A549 (cell line): ENCODE data around the gene PLA2G2E. TPM values are rescaled to one million over a fixed set of nuclear protein-coding genes. Genes with fewer than 3 reads are reported as not detected.

ENCODE experiments used
- ATAC-seq, 2 experiments: fragments of 200-7000 bp in 1 of 2; fragments of >200 bp in 1 of 2; cut with Nextera tagmentation in 1 of 2; cut with Tn5 transposase in 1 of 2; 3 replicates each; pipeline versions ENCODE4 v1.8.0 to v1.9.1; 2018 to 2020; ENCODE audit warnings: mild to moderate bottlenecking in 1 of 2, moderate library complexity in 1 of 2
- CTCF ChIA-PET: fragments of 300-600 bp; sonication (Branson Sonifier 250); formaldehyde crosslinking; extraction: SDS; loops from one replicate; lab custom pipeline; 2021; ENCODE audit warnings: antibody characterized with exemption, inconsistent platforms; lab: Yijun Ruan, JAX
- POLR2A ChIA-PET: fragments of 350-600 bp; formaldehyde crosslinking; extraction: SDS; loops from one replicate; lab custom pipeline; 2021; ENCODE audit warnings: antibody characterized with exemption, inconsistent platforms; lab: Yijun Ruan, JAX
- DNase-seq, 2 experiments: peaks; one replicate each; pipeline versions ENCODE4 v3.0.0 to v3.0.0-alpha.2; 2011 to 2016; ENCODE audit warnings: low read depth in 1 of 2, low spot score in 1 of 2
- FAIRE-seq: peaks from 2 replicates; lab custom pipeline; 2011; peaks lifted over from hg19 to GRCh38; lab: Jason Lieb, UNC
- H3K27ac ChIP-seq, 2 experiments: fragments of >200 bp; sonication (Bioruptor Twin); formaldehyde crosslinking; 3 replicates each; pipeline ENCODE4 v1.5.1; 2016 to 2017
- H3K4me1 ChIP-seq: fragments of >200 bp; sonication (Bioruptor Twin); formaldehyde crosslinking; 3 replicates; pipeline ENCODE4 v1.6.1; 2016
- H3K4me2 ChIP-seq: fragments of >200 bp; sonication (Bioruptor Twin); formaldehyde crosslinking; 3 replicates; pipeline ENCODE4 v1.6.1; 2016
- H3K4me3 ChIP-seq: fragments of >200 bp; sonication (Bioruptor Twin); formaldehyde crosslinking; 3 replicates; pipeline ENCODE4 v1.5.1; 2016
- H3K9me3 ChIP-seq: fragments of >200 bp; sonication (Bioruptor Twin); formaldehyde crosslinking; 3 replicates; pipeline ENCODE4 v1.6.1; 2016
- EHF ChIP-seq: fragments of 250-450 bp; sonication (Bioruptor Pico); IDR thresholded peaks from 2 replicates; pipeline ENCODE4 v1.5.0; 2020; ENCODE audit warnings: mild to moderate bottlenecking
- ELK1 ChIP-seq: fragments of 150-350 bp; IDR thresholded peaks from 2 replicates; pipeline ENCODE4 v1.6.1; 2014; ENCODE audit warnings: low read depth, mild to moderate bottlenecking, low read length
- EP300 ChIP-seq, 2 experiments: fragments of >200 bp; sonication (Bioruptor Twin); formaldehyde crosslinking; IDR thresholded peaks; 2 replicates in 1 of 2; 3 replicates in 1 of 2; pipeline ENCODE4 v1.6.1; 2016 to 2017
- ESRRA ChIP-seq: fragments of 150-350 bp; IDR thresholded peaks from 2 replicates; pipeline ENCODE4 v1.6.1; 2014; ENCODE audit warnings: mild to moderate bottlenecking, low read length, borderline replicate concordance
- GATA3 ChIP-seq: IDR thresholded peaks from 2 replicates; pipeline ENCODE4 v1.6.1; 2012; ENCODE audit warnings: borderline replicate concordance
- HDAC2 ChIP-seq: fragments of 200-600 bp; sonication (generic); IDR thresholded peaks from 2 replicates; pipeline ENCODE4 v1.6.1; 2016
- KDM1A ChIP-seq: fragments of 200-600 bp; sonication (generic); IDR thresholded peaks from 2 replicates; pipeline ENCODE4 v1.6.1; 2016; ENCODE audit warnings: low read depth, mild to moderate bottlenecking
- MYC ChIP-seq: IDR thresholded peaks from 2 replicates; pipeline ENCODE4 v1.6.1; 2012; ENCODE audit warnings: mild to moderate bottlenecking, inconsistent platforms, low read length, improper control_type of control experiment, borderline replicate concordance
- NR3C1 ChIP-seq: fragments of >200 bp; sonication (Bioruptor Twin); formaldehyde crosslinking; IDR thresholded peaks from 3 replicates; pipeline ENCODE4 v1.6.1; 2017
- POLR2AphosphoS2 ChIP-seq: conservative IDR thresholded peaks from 2 replicates; pipeline ENCODE4 v1.6.1; 2012; ENCODE audit warnings: low read length, improper control_type of control experiment, inconsistent platforms
- RAD21 ChIP-seq, 2 experiments: fragments of >200 bp in 1 of 2; sonication (Bioruptor Twin) in 1 of 2; formaldehyde crosslinking in 1 of 2; IDR thresholded peaks in 1 of 2; conservative IDR thresholded peaks in 1 of 2; 2 replicates in 1 of 2; 3 replicates in 1 of 2; pipeline ENCODE4 v1.6.1; 2012 to 2018; ENCODE audit warnings: inconsistent platforms in 1 of 2
- SMC3 ChIP-seq: fragments of >200 bp; sonication (Bioruptor Twin); formaldehyde crosslinking; IDR thresholded peaks from 3 replicates; pipeline ENCODE4 v1.6.1; 2018; ENCODE audit warnings: inconsistent platforms
- ZNF302 ChIP-seq: fragments of 250-450 bp; sonication (Bioruptor Pico); IDR thresholded peaks from 2 replicates; pipeline ENCODE4 v1.9.0; 2021; ENCODE audit warnings: inconsistent platforms, mild to moderate bottlenecking, moderate library complexity
- WGBS: methylation state at CpG from one replicate; pipeline ENCODE4 v1.1.6; 2017; ENCODE audit errors: missing lambda C conversion rate; 5-methylcytosine and 5-hydroxymethylcytosine counted together
- polyA plus RNA-seq, 4 experiments: library from polyadenylated mRNA; depleted of rRNA in 3 of 4; stranded (reverse); fragments of >200 nt; fragmentation: RNase III in 1 of 4; extraction: RNeasy Plus Mini Kit Qiagen cat#74134 plus additional on column Dnase treatment in 1 of 4; gene quantifications; 2 replicates in 3 of 4; 3 replicates in 1 of 4; pipeline ENCODE4 v1.2.3, GENCODE V29; 2011 to 2017
- TF ChIP-seq, protein P1 (sequence below): IDR thresholded peaks from 2 replicates; pipeline ENCODE4 v1.6.1; 2012
- TF ChIP-seq, protein P2 (sequence below): fragments of >200 bp; sonication (Bioruptor Twin); formaldehyde crosslinking; IDR thresholded peaks from 3 replicates; pipeline ENCODE4 v1.5.1; 2016

The PLA2G2E gene
- polyA plus RNA-seq, 2 of the 4 experiments (the other 2 are of a cell fraction), result not detected

DNA sequence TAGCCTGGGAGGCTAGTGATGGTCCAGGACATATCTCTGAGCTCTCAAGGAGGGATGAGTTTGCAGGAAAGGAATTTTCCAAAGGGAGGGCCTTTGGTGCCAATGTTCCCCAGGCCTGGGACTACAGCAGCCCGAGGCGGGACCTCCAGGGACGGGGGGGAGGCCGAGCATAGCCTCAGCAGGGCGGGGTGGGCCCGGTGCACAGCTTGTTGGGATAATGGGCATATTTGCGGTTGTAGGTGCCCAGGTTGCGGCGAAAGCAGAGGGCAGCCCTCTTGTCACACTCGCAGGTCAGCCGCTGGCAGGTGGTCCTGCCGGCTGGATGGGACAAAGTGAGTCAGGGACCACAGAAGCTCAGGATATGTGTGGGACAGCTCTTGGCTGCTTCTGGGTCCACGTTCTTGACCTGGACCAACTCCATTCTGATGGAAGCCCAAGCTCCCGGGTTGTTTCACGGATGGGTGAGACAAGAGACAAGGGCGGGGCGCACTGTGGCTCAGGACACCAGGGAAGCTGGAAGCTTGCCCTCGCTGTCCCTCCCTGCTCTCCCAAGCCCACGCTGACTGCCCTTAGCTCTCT lies 3.2 kb downstream of the PLA2G2E start:
- DNase-seq, result no peak
- CTCF ChIA-PET, result interaction anchor here (1.1 to 9.8 kb wide), 8 partner anchors 39 to 313 kb away, joined by 3 to 125 read pairs (median 4); partner anchors contain the start of gene OTUD3
- H3K4me1 ChIP-seq, result no peaks in the 10 kb centered on the region
- TF ChIP-seq EP300 (IDR thresholded peaks at IDR 0.05), result no peak
- TF ChIP-seq, all 56 proteins: peak for 0
- FAIRE-seq (no peak), ATAC-seq (no peak)
- Histone ChIP-seq H3K4me2 (no peak overlapping the region), H3K9me3 (no peaks in the 10 kb centered on the region), H3K27ac (no peak overlapping the region), H3K4me3 (no peak overlapping the region)
- POLR2A ChIA-PET, result no interaction called here
- 78% methylated on average over 16 of the region's 19 CpGs for WGBS

DNA sequence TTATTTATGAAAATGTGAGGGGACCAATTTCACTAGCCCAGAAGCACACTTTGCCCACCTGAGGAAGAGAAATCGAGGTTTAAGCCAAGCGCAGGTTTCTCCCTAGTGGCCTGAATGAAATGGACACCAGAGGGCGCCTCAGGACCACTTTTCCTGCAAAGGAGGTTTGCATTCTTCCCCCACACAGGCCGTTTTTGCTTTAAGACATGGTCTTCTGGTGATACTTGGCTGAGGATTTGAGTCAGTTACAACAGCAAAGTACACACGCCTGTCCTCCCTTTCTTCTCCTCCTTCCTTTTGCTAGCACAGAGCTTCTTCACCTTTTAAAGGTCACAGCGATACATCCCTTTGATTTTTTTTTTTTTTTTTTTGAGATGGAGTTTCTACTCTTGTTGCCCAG lies 5.4 kb downstream of the PLA2G2E start:
- no peak overlapping the region for H3K4me3 ChIP-seq
- ChIA-PET CTCF (interaction anchor here (0.6 to 9.8 kb wide), 37 partner anchors 9 to 582 kb away, joined by 3 to 125 read pairs (median 4); no protein-coding TSS in a partner anchor), POLR2A (no interaction called here)
- TF ChIP-seq, protein P1, sequence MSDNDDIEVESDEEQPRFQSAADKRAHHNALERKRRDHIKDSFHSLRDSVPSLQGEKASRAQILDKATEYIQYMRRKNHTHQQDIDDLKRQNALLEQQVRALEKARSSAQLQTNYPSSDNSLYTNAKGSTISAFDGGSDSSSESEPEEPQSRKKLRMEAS, result no peak
- TF ChIP-seq RAD21 (conservative IDR thresholded peaks at IDR 0.05 in 1 of 2, IDR thresholded peaks at IDR 0.05 in 1 of 2) (peak; percentile 88 to 89), SMC3 (peak; percentile 85)
- TF ChIP-seq, protein P2, sequence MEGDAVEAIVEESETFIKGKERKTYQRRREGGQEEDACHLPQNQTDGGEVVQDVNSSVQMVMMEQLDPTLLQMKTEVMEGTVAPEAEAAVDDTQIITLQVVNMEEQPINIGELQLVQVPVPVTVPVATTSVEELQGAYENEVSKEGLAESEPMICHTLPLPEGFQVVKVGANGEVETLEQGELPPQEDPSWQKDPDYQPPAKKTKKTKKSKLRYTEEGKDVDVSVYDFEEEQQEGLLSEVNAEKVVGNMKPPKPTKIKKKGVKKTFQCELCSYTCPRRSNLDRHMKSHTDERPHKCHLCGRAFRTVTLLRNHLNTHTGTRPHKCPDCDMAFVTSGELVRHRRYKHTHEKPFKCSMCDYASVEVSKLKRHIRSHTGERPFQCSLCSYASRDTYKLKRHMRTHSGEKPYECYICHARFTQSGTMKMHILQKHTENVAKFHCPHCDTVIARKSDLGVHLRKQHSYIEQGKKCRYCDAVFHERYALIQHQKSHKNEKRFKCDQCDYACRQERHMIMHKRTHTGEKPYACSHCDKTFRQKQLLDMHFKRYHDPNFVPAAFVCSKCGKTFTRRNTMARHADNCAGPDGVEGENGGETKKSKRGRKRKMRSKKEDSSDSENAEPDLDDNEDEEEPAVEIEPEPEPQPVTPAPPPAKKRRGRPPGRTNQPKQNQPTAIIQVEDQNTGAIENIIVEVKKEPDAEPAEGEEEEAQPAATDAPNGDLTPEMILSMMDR, result peak; percentile 75
- DNase-seq (peak; percentile 61 to 64), FAIRE-seq (no peak), ATAC-seq (peak; percentile 79 to 86; a peak in 5 of 6 replicates)
- 20% methylated on average over 6 of the region's 6 CpGs for WGBS
- H3K9me3 ChIP-seq, result no peaks in the 10 kb centered on the region
- no peaks in the 10 kb centered on the region for H3K4me1 ChIP-seq
- H3K27ac ChIP-seq, result no peak overlapping the region
- no peak overlapping the region for H3K4me2 ChIP-seq

GRCh38 chr1:19910650-19911049 lies 12.8 kb downstream of the PLA2G2E start:
- H3K27ac ChIP-seq, result no peak overlapping the region
- H3K4me1 ChIP-seq, result no peaks in the 10 kb centered on the region
- no peak for DNase-seq
- FAIRE-seq, result no peak
- no peak for TF ChIP-seq EHF (CRISPR knock-in tag)
- TF ChIP-seq ELK1, result no peak
- TF ChIP-seq HDAC2, result no peak
- TF ChIP-seq MYC, result no peak
- TF ChIP-seq KDM1A, result no peak
- TF ChIP-seq, protein P1, result no peak
- no peak for TF ChIP-seq EP300 (IDR thresholded peaks at IDR 0.05)
- no peaks in the 10 kb centered on the region for H3K9me3 ChIP-seq
- ChIA-PET POLR2A (no interaction called here), CTCF (interaction anchor here (0.9 to 1.6 kb wide), 3 partner anchors 58 to 285 kb away, joined by 3 to 6 read pairs (median 3); no protein-coding TSS in a partner anchor)
- no peak for ATAC-seq
- 86% methylated on average over 2 of the region's 3 CpGs for WGBS
- H3K4me2 ChIP-seq, result no peak overlapping the region
- H3K4me3 ChIP-seq, result no peak overlapping the region

DNA sequence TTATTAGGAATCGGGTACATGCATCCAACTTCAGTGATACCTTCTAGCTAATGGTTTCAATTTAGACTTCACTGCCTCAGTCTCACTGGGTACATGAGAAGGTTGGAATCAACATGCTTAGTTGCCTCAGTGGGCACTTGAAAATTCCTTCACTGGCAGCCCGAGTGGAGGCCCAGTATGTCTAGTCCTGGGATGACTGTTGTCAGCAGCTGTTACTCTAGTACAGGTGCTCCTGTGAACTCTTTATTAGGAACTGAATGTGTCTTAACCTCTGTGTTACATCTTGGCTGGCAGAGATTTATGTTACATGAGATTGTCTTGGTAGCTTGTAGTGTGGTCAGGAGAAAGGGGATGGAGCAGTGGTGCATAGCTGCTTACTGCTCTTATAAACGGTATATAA lies 13.4 kb downstream of the PLA2G2E start:
- Histone ChIP-seq H3K9me3 (no peaks in the 10 kb centered on the region), H3K4me2 (no peak overlapping the region), H3K4me3 (no peak overlapping the region), H3K4me1 (no peaks in the 10 kb centered on the region), H3K27ac (no peak overlapping the region)
- 95% methylated on average over 2 of the region's 3 CpGs for WGBS
- TF ChIP-seq ESRRA (no peak), GATA3 (no peak), POLR2AphosphoS2 (no peak), ELK1 (no peak), ZNF302 (no peak), NR3C1 (no peak)
- CTCF ChIA-PET, result interaction anchor here (0.9 to 1.6 kb wide), 5 partner anchors 8 to 286 kb away, joined by 3 to 6 read pairs (median 3); no protein-coding TSS in a partner anchor
- no peak for FAIRE-seq
- DNase-seq, result no peak
- no peak for ATAC-seq
- POLR2A ChIA-PET, result no interaction called here
